GM18858 (cell line): ENCODE data around the gene TECR.
A peak's percentile ranks its signal among the peaks of the same experiment; 100 is the strongest.

Source experiments
- ATAC-seq: cut with Tn5 transposase; IDR thresholded peaks from one replicate; pipeline ENCODE4 v1.9.1; 2021; ENCODE audit not compliant: unreplicated experiment

TECR gene

DNA sequence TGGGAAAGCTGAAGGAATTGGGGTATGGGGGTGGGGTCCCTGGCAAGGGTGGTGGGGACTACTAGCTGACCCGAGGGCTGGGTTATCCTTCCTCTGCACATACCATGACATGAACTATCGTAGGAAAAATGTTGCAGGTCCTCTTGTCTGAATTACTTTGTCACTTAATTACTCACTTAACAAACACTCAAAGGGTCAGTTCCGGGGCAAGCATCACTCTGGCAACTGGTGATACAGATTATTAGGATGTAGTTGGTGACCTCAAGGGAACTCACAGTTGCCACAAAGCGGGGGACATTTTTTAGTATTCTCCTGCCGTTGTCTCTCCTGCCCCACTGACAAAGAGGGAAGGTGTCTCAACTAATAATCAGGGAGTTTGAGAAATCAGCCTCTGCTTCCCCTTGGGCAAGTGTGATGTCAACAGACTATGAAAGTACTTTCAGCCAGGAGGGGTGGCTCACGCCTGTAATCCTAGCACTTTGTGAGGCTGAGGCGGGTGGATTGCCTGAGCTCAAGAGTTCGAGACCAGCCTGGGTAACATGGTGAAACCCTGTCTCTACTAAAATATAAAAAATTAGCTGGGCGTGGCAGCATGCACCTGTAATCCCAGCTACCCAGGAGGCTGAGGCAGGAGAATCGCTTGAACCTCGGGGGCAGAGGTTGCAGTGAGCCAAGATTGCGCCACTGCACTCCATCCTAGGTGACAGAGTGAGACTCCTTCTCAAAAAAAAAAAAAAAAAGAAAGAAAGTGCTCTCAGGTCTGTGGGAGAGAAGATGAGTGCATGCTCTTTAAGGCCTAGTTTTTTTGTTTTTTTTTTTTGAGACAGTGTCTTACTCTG lies 21.5 kb upstream of the TECR start:
- no peak for ATAC-seq

DNA sequence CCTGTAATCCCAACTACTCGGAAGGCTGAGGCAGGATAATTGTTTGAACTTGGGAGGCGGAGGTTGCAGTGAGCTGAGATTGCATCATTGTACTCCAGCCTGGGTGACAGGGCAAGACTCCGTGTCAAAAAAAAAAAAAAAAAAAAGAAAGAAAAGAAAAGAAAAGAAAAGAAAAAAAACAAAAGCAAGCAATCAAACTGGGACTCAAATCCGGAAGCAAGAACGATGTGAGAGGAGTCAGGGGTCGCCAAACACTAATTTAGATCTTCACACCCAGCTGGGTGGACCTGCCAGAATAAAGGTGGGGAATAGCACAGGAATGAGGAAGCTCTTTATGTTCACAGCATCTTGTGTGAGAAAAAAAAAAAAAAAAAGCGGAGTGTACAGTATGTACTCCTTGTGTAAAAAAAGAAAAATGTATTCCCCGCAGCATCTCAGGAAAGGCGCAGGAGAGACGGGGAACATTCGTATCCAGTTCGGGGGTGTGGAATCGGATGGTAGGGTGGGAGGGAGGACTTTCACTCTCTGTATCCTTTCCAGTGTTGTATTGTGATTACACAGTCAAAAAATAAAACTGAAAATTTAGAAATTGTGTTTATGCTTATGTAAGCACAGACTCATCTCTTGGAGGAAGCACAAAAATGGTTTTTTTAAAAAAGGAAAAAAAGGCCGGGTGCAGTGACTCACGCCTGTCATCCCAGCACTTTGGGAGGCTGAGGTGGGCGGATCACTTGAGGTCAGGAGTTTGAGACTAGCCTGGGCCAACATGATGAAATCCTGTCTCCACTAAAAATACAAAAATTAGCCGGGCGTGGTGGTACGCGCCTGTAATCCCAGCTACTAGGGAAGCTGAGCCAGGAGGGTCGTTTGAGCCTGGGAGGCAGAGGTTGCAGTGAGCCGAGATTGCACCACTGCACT lies 18.8 kb upstream of the TECR start:
- ATAC-seq = no peak

DNA sequence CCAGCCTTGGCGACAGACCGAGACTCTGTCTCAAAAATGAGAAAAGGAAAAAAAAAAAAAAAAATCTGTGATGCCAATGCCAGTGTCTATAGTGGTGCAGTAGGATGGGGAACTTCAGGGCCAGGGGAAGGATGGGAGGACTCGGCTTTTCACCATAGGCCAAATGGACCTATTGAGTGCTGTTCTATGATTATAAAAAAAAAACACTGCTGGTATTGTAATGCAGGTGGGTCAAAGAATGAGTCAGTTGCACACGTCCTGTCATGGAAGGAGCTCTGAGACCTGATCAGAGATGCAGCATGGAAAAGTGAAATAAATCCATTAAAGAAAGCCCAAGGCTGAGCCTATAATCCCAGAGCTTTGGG lies 18.2 kb upstream of the TECR start:
- ATAC-seq = no peak

DNA sequence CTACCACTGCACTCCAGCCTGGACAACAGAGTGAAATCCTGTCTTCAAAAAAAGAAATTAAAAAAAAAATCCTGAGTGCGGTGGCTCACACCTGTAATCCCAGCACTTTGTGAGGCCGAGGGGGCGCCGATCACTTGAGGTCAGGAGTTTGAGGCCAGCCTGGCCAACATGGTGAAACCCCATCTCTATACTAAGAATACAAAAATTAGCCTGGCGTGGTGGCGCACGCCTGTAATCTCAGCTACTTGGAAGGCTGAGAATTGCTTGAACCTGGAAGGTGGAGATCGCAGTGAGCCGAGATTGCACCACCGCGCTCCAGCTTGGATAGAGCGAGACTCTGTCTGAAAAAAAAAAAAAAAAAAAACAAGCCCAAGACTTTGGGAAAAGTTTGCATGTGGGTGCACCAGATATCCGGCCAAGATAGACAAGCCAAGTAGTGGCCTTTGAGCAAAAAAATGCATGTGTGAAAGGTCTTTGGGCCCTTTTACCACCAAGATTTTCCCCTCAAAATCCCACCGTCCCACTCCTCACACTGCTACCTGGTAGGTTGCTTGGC lies 16.9 kb upstream of the TECR start:
- no peak for ATAC-seq

DNA sequence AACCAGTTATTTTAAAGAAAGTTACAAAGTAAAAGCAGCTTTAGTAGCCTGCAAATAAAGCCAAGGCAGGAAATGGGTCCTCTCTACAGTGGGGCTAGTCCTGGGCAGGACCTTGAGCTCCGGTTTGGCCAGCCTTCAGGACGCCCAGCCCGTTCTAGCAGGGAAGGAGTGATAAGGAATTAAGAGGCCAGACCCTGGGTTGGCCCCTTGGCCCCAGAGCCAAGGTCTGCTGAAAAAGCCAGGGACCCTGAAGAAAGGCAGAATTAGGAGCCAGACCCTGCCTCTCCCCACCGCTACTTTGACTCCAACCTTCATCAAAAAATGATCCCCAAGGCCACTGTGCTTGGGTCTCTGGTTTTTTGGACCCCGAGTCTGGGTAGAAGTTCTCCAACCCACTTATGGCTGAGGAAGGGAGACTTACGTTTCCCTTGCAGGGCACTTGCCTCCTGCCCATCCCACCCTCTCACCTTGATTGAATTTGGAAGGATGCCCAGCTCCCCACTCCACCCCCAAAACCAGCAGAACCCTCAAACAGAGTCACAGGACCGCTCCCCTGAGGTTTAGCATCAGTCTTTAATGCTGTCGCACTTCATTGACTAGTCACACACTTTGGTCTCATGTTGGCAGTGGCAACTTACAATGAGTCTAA lies 15.1 kb upstream of the TECR start:
- no peak for ATAC-seq

DNA sequence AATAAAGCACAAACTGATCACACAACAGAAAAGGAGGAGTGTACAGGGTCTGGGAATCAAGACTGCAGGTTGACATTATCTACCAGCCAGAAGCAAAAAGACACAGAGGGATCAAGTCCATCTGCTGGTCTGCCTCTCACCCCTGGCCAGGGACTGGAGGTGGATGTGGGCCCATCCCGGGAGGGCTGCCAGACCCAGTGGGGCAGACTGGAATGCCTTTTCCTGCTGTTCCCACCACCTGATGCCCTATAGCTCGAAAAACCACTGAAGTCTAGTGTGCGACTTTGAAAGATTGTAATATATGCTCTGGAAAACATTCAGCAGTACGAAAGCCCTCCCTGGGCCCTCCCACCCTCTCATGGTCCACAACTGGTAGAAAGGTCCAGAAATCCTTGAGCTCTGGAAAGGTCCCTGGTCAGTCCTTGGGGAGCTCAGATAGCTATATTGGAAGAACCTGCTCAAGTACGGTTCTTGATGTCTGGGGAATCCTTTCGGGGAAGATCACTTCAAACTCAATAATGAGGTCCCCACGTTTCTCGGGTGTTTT lies 13.8 kb upstream of the TECR start:
- ATAC-seq = no peak

DNA sequence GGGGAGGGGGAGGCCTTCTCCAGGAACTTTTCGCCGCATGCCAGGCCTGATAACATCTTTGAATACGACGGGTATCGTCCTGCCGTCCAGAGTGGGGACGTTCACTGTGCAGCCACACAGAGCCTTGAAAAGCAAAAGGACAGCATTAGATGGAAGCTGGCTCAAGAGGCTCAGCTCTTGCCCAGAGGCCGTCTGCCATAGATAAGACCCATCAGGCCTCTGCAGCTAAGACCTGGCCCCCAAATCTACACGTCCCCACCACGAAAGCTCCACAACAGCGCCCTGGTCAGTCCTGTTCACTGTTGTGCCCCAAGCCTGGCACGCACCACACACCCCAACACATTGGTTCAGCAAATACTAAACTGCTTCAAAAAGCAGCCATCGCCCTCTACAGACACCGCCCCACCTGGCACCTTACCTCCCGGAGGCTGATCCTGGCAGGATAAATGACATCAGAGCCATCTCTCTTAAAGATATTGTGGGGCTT lies 13.3 kb upstream of the TECR start:
- no peak for ATAC-seq

DNA sequence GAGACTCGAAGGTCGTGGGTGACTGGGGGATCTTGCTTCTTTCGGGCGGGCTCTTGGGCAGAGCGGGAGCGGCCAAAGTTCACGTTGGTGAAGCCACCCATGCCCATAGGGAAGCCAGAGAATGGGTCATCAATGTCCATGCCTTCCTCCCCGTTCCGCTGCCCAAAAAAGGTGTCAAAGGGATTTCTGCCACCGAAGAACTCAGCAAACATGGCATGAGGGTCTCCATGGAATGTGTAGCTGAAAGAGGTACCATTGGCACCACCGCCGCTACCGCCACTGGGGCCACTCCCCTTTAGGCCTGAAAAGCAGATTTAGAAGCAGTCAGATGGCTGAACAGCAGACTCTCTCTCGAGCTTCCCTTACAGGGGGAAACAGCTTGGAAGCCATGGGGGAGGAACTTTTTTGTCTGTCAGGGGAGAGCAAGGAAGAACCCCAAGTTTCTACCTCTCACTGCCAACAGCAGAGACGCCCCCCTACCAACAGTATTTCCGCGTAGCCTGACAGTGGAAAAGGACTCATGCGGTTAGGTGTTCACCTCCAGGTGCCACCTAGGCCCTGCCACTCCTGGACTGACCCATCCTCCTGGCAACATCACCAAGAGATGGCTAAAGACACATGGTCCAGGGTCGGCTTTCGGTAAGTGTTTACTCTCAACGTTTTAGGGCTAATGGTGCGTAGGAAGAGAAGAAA lies 12.5 kb upstream of the TECR start:
- ATAC-seq = no peak

DNA sequence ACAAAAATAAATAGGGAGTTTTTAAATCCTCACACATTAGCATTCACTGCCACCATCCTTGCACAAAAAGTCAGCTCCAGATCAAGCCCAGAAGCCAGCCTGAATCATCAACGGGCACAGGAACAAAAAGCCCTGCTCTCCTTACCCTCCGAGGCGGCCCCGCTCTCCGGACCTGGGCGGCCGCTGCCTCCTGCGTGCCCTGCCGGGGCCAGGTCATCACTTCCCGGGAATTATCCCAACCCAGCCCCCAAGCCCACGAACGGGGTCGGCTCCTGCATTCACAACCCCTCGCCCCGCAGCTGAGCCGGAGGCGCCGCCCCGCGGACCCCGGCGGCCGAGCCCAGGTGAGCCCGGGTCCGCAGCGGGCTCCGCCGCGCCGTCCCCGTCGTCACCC lies 12.0 kb upstream of the TECR start:
- ATAC-seq = no peak

DNA sequence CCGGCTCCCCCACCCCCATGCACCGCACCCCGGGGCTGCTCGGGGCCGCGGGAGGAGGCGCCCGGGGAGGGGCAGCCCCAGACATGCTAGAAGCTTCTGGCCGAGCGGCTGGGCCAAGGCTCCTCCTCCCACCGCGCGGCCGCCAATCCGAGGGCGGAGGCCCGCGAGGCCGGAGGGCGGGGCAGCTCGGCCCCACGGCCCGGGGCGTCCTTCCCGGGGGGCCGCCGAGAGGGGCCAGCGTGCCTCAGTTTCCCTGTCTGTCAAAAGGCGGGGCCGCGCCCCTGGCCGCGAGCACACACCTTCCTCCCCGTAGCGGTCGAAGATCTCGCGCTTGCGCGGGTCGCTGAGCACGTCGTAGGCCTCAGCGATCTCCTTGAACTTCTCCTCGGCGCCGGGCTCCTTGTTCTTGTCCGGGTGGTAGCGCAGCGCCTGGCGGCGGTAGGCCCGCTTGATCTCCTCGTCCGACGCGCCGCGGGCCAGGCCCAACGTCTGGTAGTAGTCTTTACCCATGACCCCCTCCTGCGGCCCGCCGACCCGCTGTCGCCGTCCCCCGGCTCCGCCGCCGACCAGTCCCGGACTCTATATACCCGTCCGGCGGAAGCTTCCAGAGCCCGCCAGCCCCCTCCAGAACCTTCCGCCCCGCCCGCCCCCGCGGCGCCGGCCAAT lies 11.4 kb upstream of the TECR start, which contains the start of gene DNAJB1:
Gene DNAJB1, minus strand, starts transcription at position 558 of the 666 bp plus-strand sequence. Its CDS starts 48 bp downstream, at position 510.
- ATAC-seq = peak; percentile 48

DNA sequence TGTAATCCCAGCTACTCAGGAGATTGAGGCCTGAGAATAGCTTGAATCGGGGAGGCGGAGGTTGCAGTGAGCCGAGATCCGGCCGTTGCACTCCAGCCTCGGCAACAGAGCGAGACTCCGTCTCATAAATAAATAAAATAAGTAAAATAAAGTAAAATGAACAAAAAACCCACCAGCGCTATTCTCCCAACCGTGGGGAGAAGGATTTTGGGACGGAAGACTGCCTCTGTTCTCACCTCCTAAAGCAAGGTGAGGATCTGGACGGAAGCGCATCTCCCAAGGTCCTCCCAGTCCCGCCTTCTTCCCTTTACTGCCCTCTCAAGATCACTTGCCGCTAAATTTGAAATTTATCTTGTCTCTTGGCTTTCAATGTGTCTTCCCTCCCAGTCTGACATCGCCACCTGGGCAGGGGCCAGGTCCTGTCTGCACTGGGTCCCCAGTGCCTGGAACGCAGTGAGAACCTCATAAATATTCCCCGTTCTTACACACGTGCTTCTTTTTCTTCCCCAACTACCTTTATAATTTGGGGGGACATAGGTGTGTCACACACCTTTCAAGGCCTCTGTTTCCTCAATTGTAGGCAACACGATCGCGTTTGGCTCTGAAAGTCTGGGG lies 10.0 kb upstream of the TECR start:
- no peak for ATAC-seq

DNA sequence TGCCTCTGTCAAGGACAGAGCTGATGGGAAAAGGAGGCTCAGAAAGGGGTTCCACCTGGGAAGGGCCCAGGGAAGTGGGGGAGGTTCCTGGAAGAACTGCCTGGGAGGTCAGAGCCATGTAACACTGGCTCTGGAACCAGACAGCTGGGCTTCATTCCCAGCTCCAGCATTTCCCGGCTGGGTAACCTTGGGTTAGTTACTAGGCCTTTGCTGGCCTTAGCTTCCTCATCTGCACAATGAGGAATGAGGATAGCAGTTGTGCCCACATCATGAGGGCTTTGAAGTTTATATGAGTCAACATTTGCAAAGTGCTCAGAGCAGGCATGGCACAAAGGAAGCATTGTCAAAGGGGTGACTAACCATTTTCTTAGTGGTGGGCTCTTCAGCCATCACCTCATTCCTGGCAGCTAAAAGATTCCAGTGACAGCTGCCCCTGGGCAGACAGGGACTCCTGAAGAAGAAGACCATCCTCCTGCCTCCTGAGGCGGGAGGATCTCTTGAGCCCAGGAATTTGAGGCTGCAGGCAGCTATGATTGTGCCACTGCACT lies 9.5 kb upstream of the TECR start:
- no peak for ATAC-seq

DNA sequence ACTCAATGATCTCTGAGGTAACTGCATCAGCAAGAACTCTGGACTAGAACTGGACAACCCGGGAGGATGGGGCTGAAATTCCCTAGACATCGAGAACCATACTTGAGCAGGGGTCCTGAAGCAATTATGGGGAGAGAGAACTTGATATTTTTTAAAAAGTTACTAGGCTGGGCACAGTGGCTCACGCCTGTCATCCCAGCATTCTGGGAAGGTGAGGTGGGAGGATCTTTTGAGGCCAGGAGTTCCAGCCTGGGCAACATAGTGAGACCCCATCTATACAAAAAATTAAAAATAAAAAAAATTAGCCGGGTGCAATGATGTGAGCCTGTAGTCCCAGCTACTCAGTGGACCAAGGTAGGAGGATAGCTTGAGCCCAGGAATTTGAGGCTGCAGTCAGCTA lies 8.9 kb upstream of the TECR start:
- ATAC-seq = no peak

DNA sequence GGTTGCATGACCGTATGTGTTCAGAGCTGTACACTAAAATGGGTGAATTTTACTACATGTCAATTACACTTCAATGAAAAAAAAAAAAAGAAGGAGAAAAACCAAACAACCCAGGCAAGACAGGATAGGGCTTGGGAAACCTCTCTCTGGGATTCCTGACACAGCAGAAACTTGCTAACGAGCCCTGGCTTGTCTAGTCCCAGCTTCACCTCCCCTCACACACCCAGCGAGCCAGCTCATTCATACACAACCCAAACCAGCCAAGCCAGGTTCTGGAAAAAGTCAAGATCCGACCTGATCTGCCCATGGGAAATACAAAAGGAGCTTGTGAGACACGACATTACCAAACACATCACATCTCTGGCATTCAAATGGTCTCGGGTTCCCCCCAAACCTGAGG lies 3.7 kb upstream of the TECR start:
- no peak for ATAC-seq

DNA sequence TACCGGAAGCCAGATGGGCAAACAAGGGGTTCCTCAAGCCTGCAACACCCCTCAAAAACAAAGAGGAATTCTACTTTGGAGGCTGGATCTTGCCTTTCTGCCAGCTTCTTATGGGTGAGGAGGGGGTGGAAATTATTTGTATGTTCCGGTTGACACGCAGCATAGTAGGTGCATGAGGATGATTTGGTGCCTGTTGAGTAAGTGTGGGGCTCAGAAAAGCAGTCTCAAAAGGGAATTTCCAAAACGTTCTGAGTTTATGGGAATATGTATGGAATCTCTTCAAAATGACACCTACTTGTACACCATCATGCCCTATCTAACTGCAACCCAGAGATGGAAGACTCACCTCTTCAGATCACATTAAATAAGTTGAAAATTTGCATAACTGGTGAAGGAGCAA lies 3.0 kb upstream of the TECR start:
- ATAC-seq = no peak

- ATAC-seq = no peak
Observed at GRCh38 chr19:14528419-14529253, 758 bp upstream of the TECR start.

GRCh38 chr19:14530005-14530348 lies 583 bp downstream of the TECR start:
- ATAC-seq = no peak

GRCh38 chr19:14530506-14530905 lies 1.1 kb downstream of the TECR start:
- ATAC-seq = no peak
